Measurements from ENCODE around the gene TCEAL4. TPM values are rescaled to one million over a fixed set of nuclear protein-coding genes. Genes with fewer than 3 reads are reported as not detected.

The TCEAL4 gene
- total and polyA plus RNA-seq, 12 donors = 57.7 to 164 (median 69.1) TPM

GRCh38 chrX:103614999-103615398 is 29.7 kb downstream of the TCEAL4 start:
- Histone ChIP-seq H3K27me3 (no peaks in the 10 kb centered on the region), H3K27ac (no peak overlapping the region), H3K4me3 (no peak overlapping the region), H3K36me3 (peaks cover 0 to 10% (median 0%) of the 10 kb centered on the region in 9 donors), H3K4me1 (no peaks in the 10 kb centered on the region), H3K9me3 (no peaks in the 10 kb centered on the region)
- intact Hi-C loops (cut with DNase I) = no loop called here
- ATAC-seq (no peak), DNase-seq (no peak)
- 100% methylated on average over 1 of the region's 1 CpG for WGBS, 2 donors
- TF ChIP-seq CTCF (IDR thresholded peaks at IDR 0.05) = no peak

GRCh38 chrX:103615781-103616371 is 30.6 kb downstream of the TCEAL4 start:
- ATAC-seq = no peak
- no peak for TF ChIP-seq CTCF (IDR thresholded peaks at IDR 0.05)
- intact Hi-C loops (cut with DNase I) = no loop called here

GRCh38 chrX:103616676-103617186 is 31.4 kb downstream of the TCEAL4 start:
- no peak overlapping the region for H3K4me3 ChIP-seq
- 41 to 47% methylated on average over 1 of the region's 1 CpG for WGBS, 2 donors
- H3K27ac ChIP-seq = no peak overlapping the region
- H3K4me1 ChIP-seq = no peaks in the 10 kb centered on the region
- H3K36me3 ChIP-seq = peaks cover 0 to 8% (median 0%) of the 10 kb centered on the region in 9 donors
- ATAC-seq (no peak), DNase-seq (no peak)
- no peaks in the 10 kb centered on the region for H3K9me3 ChIP-seq
- H3K27me3 ChIP-seq = no peaks in the 10 kb centered on the region
- intact Hi-C loops (cut with DNase I) = no loop called here
- TF ChIP-seq CTCF (IDR thresholded peaks at IDR 0.05) = no peak

More at GRCh38 chrX:103615781-103616371, 30.6 kb downstream of the TCEAL4 start:
- H3K4me3 ChIP-seq = no peak overlapping the region
- no peak overlapping the region for H3K27ac ChIP-seq
- no peaks in the 10 kb centered on the region for H3K9me3 ChIP-seq
- DNase-seq = no peak
- H3K4me1 ChIP-seq = no peaks in the 10 kb centered on the region
- H3K27me3 ChIP-seq = no peaks in the 10 kb centered on the region
- peaks cover 0 to 5% (median 0%) of the 10 kb centered on the region in 9 donors for H3K36me3 ChIP-seq

- 68 to 70% methylated on average over 4 of the region's 4 CpGs for WGBS, 2 donors
- DNase-seq = no peak
- no peak overlapping the region for H3K4me3 ChIP-seq
- no peak overlapping the region for H3K27ac ChIP-seq
- peaks cover 0 to 12% (median 0%) of the 10 kb centered on the region in 9 donors for H3K4me1 ChIP-seq
- ATAC-seq = no peak
- peaks cover 0 to 8% (median 0%) of the 10 kb centered on the region in 7 donors for H3K27me3 ChIP-seq
- intact Hi-C loops (cut with DNase I) = loop anchor here in 2 of 10 donors (10.0 kb wide), 2 partner anchors 61 to 89 kb away; partner anchors contain the start of gene MORF4L2 (in 1 of the 2)
- TF ChIP-seq CTCF (IDR thresholded peaks at IDR 0.05) = no peak
- peaks cover 0 to 15% (median 0%) of the 10 kb centered on the region in 9 donors for H3K36me3 ChIP-seq
- no peaks in the 10 kb centered on the region for H3K9me3 ChIP-seq
Measured at GRCh38 chrX:103624111-103624510, 38.8 kb downstream of the TCEAL4 start.

All from heart right ventricle (tissue), 16 donors.